Ovary (tissue), 9 donors: ENCODE results near the gene SLX4. TPM values are rescaled to one million over a fixed set of nuclear protein-coding genes. Genes with fewer than 3 reads are reported as not detected.

ENCODE experiments used
- DNase-seq, 5 donors: peaks; one replicate each; pipeline ENCODE4 v3.0.0-alpha.2; 2019 to 2020
- H3K27ac ChIP-seq, 2 donors: fragments of 200-600 bp; one replicate each; pipeline versions ENCODE4 v1.5.1 to v1.8.0; 2019 to 2022
- H3K27me3 ChIP-seq: fragments of 200-600 bp; one replicate; pipeline ENCODE4 v1.8.0; 2022
- H3K36me3 ChIP-seq: fragments of 200-600 bp; sonication (generic); one replicate; pipeline ENCODE4 v1.5.1; 2019
- H3K4me1 ChIP-seq: one replicate; pipeline ENCODE4 v1.8.1; 2013; ENCODE audit warnings: mild to moderate bottlenecking, moderate library complexity; ENCODE audit not compliant: insufficient read depth
- H3K4me3 ChIP-seq: fragments of 200-600 bp; sonication (generic); one replicate; pipeline ENCODE4 v1.5.1; 2017
- H3K9me3 ChIP-seq, 2 donors: fragments of 200-600 bp in 1 of 2; sonication (generic) in 1 of 2; one replicate each; pipeline versions ENCODE4 v1.5.1 to v1.8.1; 2013 to 2019; ENCODE audit warnings: mild to moderate bottlenecking in 1 of 2, moderate library complexity in 1 of 2
- EP300 ChIP-seq: sonication (generic); formaldehyde crosslinking; IDR thresholded peaks from one replicate; pipeline ENCODE4 v1.6.1; 2017; ENCODE audit warnings: antibody characterized with exemption
- POLR2A ChIP-seq: fragments of 450-650 bp; IDR thresholded peaks from one replicate; pipeline ENCODE4 v1.6.1; 2017; ENCODE audit warnings: antibody characterized with exemption, mild to moderate bottlenecking, moderate library complexity
- WGBS, 3 donors: extraction: QIAGEN DNeasy Blood & Tissue Kit in 1 of 3; methylation state at CpG; one replicate each; pipeline versions ENCODE4 v1.1.5 to v1.1.7; 2013 to 2017; 5-methylcytosine and 5-hydroxymethylcytosine counted together
- intact Hi-C, 4 donors: fragments of 100-400 bp; cut with DNase I; formaldehyde crosslinking; loops; one replicate each; pipeline versions ENCODE4 v1.11.0 to v1.15.1; 2022 to 2023
- polyA plus RNA-seq, 2 donors: library from polyadenylated mRNA; stranded (reverse); fragments of 200-250 nt in 1 of 2; fragments of 350-450 nt in 1 of 2; fragmentation: Illumina TruSeq in 1 of 2; extraction: RNeasy Lipid Tissue Mini Kit (QIAGEN cat#74804) in 1 of 2; gene quantifications; one replicate each; pipeline ENCODE4 v1.2.3, GENCODE V29; 2013 to 2014
- total RNA-seq, 7 donors: library from RNA; depleted of rRNA in 2 of 7; stranded (reverse); fragments of >200 nt in 2 of 7; fragmentation: NEBNext Ultra II Directional in 3 of 7; extraction: Animal tissue kit (Norgen Biotek cat#: 25700) in 3 of 7; gene quantifications; one replicate each; pipeline versions ENCODE4 v1.1.0 to v1.2.4, GENCODE V29; 2016 to 2023
- TF ChIP-seq, protein P1 (sequence below), 3 donors: fragments of 450-650 bp in 2 of 3; fragments of 200-600 bp in 1 of 3; IDR thresholded peaks; one replicate each; pipeline versions ENCODE4 v1.5.1 to v1.8.0; 2016 to 2022; ENCODE audit warnings: antibody characterized with exemption in 3 of 3, mild to moderate bottlenecking in 1 of 3
- donor health status: DM: no; HTN: no; CAD: no; lungs with moderate emphysema.
- donor health status: DM: no; HTN: no; CAD: no.
- donor health status: Bipolar disorder and iron deficiency.
- donor health status: DM: yes; HTN: yes; CAD: no.
- donor health status: DM: no; HTN: no; CAD: no.
- donor health status: DM: yes; HTN: yes; CAD: no.

SLX4 gene
- total and polyA plus RNA-seq, 9 donors, result 1.7 to 4.9 (median 3.2) TPM

DNA sequence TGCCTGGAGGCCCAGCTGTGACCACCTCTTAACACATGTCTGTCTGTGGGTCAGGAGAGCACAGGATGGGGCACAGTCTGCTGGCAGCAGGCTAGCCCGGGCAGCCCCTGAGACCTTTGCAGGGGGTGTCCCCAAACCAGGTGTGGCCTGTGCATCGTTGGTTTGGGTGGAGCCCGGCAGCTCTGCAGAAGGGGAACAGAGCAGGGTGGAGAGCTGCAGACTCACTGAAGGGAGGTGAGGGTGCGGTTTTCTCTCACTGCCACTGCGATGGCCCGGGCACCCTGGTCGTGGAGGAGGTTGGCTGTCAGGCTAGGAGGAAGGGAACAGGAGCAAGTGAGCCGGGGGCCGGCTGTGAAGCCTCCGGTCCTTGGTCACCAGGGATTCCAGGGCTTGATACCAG, 63.0 kb downstream of the SLX4 start:
- 81 to 83% (median 82%) methylated on average over 10 of the region's 10 CpGs for WGBS, 3 donors
- intact Hi-C loops, result no loop called here

DNA sequence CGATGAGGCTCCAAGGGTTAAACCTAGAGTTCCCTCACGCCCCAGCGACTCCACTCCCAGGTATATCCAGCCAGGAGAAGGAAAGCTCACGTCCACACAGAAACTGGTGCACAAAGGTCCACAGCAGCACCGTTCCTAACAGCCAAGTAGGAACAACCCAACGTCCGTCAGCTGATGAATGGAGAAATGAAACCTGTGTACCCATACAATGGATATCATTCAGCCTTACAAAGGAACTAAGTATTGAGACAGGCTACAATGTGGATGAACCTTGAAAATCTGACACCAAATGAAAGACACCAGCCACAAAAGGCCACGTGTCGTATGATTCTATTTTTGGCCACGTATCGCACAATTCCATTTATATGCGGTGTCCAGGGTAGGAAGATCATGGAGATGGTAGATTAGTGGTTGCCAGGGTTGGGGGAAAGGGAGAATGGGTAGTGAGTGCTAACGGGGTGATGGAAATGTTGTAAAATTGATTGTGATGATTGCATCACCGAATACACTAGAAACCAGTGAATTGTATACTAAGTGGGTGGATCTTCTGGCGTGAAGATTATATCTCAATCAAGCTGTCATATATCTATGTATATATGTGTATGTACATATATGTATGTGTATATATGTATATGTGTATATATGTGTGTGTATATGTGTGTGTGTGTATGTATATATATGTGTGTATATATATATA, 64.3 kb downstream of the SLX4 start:
- intact Hi-C loops, result no loop called here
- DNase-seq, result no peak
- WGBS, 3 donors, result 87 to 88% (median 88%) methylated on average over 15 of the region's 15 CpGs

More for the DNA sequence above, 63.0 kb downstream of the SLX4 start:
- Histone ChIP-seq H3K9me3 (no peaks in the 10 kb centered on the region), H3K4me1 (no peaks in the 10 kb centered on the region), H3K36me3 (no peaks in the 10 kb centered on the region), H3K4me3 (no peak overlapping the region), H3K27me3 (no peaks in the 10 kb centered on the region), H3K27ac (no peak overlapping the region)
- DNase-seq, result no peak
- no peak for TF ChIP-seq EP300
- TF ChIP-seq, protein P1, sequence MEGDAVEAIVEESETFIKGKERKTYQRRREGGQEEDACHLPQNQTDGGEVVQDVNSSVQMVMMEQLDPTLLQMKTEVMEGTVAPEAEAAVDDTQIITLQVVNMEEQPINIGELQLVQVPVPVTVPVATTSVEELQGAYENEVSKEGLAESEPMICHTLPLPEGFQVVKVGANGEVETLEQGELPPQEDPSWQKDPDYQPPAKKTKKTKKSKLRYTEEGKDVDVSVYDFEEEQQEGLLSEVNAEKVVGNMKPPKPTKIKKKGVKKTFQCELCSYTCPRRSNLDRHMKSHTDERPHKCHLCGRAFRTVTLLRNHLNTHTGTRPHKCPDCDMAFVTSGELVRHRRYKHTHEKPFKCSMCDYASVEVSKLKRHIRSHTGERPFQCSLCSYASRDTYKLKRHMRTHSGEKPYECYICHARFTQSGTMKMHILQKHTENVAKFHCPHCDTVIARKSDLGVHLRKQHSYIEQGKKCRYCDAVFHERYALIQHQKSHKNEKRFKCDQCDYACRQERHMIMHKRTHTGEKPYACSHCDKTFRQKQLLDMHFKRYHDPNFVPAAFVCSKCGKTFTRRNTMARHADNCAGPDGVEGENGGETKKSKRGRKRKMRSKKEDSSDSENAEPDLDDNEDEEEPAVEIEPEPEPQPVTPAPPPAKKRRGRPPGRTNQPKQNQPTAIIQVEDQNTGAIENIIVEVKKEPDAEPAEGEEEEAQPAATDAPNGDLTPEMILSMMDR (IDR thresholded peaks at IDR 0.05), result no peak
- no peak for TF ChIP-seq POLR2A

DNA sequence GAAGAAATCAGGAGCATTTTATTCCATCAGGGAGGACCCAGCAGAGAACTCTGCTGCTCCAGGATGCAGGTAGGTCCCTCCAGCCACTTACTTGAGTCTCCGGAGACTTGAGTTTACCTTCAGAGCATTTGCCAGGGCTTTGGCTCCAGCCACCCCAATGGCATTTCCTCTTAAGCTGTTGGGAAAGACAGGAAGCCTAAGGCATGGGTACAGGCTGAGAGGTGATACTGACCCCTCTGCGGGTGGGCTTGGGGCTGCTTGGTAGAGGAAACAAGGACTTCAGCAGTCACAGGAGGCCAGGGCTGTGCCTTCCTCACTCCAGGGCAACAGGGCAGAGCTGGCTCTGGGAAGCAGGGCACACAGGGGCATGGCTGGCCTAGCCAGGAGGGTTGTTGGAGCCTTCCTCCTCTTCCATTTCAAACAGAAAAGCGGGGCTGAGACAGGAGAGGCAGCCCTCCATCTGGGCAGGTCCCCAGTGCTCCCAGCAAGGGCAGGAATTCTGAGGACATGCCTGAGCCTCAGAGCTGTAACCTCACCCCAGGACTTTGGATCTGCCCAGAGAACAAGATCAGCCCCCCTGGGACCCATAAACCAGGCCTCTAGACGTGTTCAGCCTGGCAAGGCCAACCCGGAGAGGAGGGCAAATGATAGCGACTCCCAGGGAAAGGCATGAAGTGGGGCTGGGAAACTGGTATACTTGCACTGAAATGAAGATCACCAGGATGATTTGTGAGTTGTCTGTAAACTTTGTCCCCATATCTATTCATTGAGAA, 68.6 kb downstream of the SLX4 start:
- intact Hi-C loops, result no loop called here
- no peak for TF ChIP-seq POLR2A
- TF ChIP-seq, protein P1 (IDR thresholded peaks at IDR 0.05), result no peak
- TF ChIP-seq EP300, result no peak
- Histone ChIP-seq H3K4me1 (no peaks in the 10 kb centered on the region), H3K4me3 (no peak overlapping the region), H3K36me3 (no peaks in the 10 kb centered on the region), H3K27me3 (no peaks in the 10 kb centered on the region), H3K27ac (no peak overlapping the region), H3K9me3 (no peaks in the 10 kb centered on the region)
- 60 to 66% (median 63%) methylated on average over 6 of the region's 6 CpGs for WGBS, 3 donors
- no peak for DNase-seq

More for the DNA sequence above, 64.3 kb downstream of the SLX4 start:
- no peaks in the 10 kb centered on the region for H3K4me1 ChIP-seq
- no peak overlapping the region for H3K27ac ChIP-seq
- no peaks in the 10 kb centered on the region for H3K9me3 ChIP-seq
- H3K4me3 ChIP-seq, result no peak overlapping the region
- TF ChIP-seq, protein P1 (IDR thresholded peaks at IDR 0.05), result no peak
- TF ChIP-seq POLR2A (no peak), EP300 (no peak)
- no peaks in the 10 kb centered on the region for H3K27me3 ChIP-seq
- H3K36me3 ChIP-seq, result no peaks in the 10 kb centered on the region

DNA sequence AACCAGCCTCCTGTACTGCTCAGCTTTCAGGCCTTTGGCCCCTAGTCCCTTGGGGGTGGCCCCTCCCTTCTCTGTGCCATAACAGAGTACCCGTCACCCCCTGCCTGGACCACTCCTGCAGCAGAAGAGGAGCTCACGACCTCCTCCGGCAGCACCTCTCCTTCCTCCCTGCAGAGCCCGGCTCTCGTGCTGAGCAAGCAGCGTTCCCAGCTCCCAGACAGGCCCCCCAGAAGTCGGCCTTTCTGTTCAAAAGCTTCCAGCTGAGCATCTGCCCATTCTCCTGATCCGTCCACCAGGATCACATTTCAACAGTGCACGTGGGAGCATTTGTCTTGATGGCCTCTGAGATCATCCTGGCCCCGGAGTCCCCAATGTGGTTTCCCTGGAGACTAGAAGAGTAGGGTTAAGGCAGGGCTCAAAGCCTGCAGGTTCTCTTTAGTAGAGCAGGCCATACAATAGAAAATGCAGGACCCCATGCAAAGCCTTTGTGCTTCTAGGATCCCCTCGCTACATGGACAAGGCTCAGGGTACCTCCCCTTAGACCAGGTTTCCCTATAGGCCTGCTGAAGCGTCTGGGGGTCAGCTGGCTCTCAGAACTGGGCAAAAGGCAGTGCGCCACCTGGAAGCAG, 69.8 kb downstream of the SLX4 start:
- DNase-seq, result no peak
- Histone ChIP-seq H3K4me1 (no peaks in the 10 kb centered on the region), H3K36me3 (no peaks in the 10 kb centered on the region), H3K27ac (no peak overlapping the region), H3K4me3 (no peak overlapping the region), H3K9me3 (no peaks in the 10 kb centered on the region), H3K27me3 (no peaks in the 10 kb centered on the region)
- intact Hi-C loops, result no loop called here
- WGBS, 3 donors, result 81 to 85% (median 81%) methylated on average over 13 of the region's 13 CpGs
- TF ChIP-seq, protein P1 (IDR thresholded peaks at IDR 0.05), result no peak
- TF ChIP-seq EP300 (no peak), POLR2A (no peak)
